ENCODE data around the gene SECTM1.
"Not testable (repeated sequence)": the region's sequence is repeated elsewhere in the genome, so short reads cannot be mapped to it uniquely, and the experiment has no call there.

Gene SECTM1

DNA sequence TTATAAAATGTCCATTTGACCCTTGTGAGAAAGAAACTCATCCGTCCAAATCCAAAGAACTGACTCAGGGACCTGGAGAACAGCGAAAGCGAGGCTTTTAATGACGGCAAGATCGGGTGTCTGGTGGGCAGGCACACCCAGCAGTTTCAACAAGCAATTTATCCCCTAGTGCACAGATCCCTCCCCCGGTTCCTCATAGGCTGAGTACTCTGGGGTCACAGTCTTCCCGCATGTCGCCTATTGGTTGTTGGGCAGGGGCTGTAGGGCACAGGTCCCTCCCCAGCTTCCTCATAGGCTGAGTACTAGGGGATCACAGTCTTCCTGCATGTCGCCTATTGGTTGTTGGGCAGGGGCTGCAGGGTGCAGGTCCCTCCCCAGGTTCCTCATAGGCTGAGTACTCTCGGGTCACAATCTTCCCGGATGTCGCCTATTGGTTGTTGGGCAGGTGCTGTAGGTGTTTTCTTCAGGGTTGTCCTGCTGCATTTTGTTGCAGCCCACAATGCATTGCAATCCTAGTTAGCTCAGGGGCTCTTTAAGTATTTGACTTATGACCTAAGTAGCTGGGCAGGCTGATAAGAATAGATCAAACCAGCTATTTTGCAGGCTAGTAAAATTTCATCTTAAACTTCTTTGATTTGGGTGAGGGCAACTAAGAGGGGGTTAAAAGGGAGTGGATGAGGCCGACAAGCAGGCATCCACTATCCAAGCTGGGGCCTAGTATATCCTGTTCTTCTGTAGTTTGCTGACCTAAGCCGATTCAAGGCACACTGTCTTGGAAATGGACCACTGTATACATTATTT lies 34.4 kb upstream of the SECTM1 start:
- DNase-seq, result no peak

DNA sequence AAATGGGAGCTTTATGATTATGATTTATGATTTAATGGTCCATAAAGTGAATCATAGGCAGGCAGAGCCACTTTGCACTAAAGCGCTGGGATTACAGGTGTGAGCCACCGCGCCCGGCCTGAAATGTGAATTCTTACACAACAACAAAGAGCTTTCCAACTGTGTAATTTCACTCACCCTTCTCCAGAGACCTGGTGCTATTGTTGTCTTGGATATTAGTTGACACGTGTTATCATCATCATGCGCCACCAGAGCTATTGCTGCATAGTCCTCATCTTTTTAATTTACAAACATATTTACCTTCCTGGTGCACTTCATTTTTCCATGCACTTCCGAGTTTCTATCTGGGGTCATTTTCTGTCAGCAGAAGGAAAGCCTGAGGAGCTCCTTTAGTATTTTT lies 33.2 kb upstream of the SECTM1 start:
- DNase-seq, result no peak

DNA sequence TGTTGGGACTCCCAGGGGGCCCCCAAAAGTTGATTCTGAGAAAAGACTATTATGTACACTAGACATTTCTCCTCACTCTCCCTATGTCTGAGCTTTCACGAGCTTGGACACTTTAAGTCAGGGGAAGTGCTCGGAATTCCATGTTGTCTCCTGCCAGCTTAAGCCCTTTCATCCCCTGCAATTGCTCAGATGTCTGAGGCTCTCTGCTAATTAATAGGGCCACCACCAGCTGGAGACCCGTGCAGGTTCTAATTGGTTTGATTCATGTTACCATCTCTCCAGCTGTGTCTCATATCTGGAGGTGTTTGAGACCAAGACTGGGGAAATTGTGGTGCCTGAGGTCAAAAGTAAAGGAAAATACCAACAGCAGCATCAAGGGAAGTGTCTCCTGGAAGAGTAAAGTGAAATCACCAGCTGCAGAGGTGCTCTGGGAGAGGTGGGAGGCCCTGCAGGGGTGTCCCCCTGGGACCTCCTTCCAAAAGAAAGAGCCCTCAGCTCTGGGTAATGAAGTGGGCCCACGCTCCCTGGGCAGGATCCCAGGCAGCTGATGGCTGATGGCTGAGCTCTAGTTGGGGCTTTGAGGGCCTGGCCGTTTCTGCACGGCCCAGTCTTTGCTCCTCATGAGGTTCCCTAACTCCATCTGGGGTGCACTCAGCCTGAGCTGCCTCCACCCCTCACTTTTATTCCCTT lies 32.2 kb upstream of the SECTM1 start:
- no peak for DNase-seq

DNA sequence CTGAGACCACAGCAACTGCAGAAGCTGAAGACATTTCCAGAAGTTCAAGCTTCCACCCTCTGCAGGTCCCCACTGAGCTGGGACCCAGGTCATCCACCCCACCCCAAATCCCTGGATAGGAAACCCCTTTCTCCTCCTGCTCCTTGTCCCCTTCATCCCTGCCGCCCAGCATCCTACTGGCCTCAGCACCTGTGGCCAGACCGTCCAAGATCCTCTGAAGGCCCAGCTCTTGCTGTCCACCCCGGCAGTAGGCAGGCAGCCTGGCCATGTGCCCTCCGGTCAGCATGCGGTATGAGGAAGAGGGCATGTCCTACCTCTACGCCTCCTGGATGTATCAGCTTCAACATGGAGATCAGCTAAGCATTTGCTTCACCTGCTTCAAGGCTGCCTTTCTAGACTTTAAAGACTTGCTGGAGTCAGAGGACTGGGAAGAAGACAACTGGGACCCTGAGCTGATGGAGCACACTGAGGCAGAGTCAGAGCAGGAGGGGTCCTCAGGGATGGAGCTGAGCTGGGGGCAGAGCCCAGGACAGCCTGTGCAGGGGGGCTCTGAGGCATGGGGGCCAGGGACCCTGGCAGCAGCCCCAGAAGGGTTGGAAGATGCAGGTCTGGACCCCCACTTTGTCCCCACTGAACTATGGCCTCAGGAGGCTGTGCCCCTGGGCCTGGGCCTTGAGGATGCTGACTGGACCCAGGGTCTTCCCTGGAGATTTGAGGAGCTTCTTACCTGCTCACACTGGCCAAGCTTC lies 28.5 kb upstream of the SECTM1 start:
- no peak for DNase-seq

DNA sequence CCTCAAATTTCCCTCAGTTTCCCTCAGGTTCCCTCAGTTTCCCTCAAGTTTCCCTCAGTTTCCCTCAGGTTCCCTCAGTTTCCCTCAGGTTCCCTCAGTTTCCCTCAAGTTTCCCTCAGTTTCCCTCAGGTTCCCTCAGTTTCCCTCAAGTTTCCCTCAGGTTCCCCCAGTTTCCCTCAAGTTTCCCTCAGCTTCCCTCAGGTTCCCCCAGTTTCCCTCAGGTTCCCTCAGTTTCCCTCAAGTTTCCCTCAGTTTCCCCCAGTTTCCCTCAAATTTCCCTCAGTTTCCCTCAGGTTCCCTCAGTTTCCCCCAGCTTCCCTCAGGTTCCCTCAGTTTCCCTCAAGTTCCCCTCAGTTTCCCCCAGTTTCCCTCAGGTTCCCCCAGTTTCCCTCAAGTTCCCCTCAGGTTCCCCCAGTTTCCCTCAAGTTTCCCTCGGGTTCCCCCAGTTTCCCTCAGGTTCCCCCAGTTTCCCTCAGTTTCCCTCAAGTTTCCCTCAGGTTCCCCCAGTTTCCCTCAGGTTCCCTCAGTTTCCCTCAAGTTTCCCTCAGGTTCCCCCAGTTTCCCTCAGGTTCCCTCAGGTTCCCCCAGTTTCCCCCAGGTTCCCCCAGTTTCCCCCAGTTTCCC lies 26.0 kb upstream of the SECTM1 start:
- DNase-seq, result not testable (repeated sequence)

DNA sequence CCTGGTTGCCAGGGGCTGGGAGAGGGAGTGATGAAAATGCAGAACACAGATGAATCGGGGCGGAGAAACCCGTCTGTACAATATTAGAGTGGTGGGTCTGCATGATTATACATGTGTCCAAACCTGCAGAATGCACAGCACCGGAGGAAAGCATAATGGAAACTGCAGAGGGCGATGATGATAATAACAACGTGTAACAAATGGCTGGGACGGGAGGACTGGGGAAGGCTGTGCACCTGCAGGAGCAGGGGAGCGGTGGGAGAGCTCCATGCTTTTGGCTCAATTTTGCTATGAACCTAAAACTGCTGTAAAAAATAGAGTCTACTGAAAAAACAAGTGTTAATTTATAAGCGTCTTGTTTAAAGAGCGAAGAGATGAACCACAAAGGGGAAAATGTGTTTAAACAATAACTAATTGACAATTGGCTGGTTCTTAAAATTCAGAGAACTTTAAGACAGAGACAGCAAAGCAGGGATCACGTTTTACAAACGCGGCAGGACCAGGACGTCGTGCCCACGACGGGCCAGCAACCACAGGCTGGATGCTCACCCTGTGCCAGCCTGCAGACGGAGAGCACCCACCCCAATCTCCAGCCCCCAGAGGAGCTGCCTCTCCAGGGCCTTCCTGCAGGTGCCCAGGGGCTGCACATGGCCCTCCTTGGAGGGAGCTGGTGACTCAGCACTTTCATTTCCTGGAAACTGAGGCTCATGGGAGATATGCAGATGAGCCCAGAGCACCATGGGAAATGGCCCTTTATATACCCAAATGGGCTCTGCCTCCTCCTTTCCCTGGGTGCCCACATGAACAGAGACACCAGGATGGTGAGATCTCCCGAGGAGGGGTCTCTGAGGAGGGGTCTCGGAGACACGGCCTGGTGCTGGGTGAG lies 25.1 kb upstream of the SECTM1 start, which contains the start of gene TEX19:
Gene TEX19 (plus strand): TSS at position 783 of the 886 bp plus-strand sequence. CDS start 2,904 bp downstream, outside the sequence.
- DNase-seq, result no peak

DNA sequence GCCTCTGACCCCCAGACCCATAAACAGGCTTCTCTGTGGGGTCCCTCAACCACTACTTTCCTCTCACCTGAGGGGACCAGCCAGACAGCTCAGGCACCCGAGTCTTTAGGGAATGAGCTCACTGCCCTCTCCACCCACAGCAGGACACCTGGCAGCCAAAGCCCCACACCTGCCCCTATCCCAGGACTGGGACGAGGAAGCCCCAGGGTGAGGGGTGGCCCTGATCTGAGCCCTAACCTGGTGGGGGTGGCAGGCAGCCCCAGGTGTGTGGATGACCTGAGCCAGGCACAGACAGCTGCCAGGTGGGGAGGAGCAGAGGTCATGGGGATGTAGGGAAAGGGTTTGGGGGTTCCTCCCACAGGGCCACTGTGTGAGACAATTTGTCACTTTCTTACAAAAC lies 23.8 kb upstream of the SECTM1 start:
- no peak for DNase-seq

DNA sequence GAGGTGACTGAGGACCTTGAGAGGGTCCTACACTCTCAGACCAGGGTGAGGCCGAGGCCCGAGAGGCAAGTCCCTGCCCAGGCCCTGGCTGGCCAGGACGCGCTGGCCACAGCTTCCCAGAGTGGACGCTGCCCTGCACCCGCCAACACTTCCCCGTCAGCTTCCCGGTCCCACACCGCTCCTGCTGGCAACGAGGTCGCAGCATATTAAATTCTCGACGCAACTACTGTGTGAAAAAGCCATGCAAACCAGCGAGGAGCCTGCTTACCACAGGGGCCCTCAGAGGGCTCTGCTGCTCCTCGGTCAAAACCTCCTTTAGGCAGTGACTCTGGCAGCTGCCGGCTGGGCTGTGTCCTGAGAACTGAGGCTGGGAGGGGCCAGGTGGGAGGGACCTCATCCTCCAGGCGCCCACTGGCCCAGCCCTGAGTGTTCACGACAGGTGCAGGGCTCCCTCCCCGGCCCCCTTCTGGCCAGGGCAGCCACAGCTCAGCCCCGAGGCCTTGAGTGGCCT lies 23.3 kb upstream of the SECTM1 start:
- DNase-seq, result no peak

DNA sequence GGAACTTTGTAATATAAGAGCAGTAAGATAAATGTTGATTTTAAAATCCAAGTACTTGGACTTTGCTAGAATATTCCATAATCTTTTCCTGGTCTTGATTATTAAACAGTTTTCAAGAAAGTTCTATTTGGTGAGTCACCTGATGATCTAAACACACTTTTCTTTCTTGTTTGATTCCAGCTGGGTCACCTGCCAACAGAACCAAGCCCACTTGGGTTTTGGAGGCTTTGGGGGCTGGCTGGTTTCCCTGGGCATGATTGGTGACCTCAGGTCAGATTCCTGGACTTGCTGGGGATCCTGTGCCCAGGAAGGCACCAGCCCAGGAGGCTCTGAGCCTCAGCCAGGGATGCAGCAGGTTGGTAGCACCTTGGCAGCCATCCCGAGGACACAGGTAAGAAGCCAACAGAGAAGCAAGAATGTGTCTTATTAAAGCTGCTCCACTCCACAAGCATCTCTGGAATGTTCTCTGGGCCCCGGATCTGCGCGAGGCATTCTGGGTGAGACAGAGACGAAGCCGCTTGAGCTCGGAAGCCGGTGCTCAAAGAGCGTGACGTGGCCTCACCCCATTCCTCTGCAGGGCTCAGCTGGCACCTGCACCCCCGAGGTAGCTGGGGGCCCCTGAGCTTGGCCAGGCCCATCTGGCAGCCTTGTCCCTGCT lies 22.3 kb upstream of the SECTM1 start:
- no peak for DNase-seq

DNA sequence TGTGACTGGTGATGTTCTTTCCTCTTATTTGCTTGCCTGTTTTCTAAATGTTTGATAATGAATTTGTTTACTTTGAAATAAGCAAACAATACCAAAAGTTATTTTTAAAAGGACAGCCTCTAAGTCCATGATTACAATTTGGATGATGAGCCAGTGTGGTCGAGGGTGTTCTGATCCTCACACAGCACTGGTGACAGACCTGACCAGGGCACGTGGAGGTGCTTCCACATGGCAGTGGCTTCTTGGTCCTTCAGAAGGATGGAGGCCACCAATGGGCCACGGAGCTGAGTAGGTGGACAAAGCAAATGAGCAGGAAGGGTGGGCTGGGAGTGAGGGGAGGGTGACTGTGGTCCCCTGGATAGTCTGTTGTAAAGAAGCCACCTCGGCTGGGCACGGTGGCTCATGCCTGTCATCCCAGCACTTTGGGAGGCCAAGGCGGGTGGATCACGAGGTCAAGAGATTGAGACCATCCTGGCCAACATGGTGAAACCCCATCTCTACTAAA lies 21.3 kb upstream of the SECTM1 start:
- DNase-seq, result no peak

DNA sequence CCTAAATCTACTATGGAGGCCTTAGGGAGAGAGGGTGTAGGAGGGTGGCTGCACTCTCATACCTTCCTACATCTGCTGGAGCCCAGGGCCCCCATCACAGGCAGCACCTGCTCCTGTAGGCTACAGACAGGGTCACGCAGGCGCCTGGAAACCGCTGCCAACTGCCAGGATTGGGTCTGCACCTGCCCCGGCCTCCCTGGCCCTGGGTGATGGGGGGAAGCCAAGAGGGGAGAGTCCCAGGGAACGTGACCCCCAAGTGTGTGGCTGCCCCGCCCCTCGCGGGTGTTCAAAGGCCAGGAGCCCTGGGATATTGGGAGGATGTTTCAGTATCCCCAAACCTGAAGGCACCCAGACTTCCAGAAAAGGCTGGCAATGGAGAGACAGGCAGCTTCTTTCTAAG lies 19.9 kb upstream of the SECTM1 start:
- no peak for DNase-seq

DNA sequence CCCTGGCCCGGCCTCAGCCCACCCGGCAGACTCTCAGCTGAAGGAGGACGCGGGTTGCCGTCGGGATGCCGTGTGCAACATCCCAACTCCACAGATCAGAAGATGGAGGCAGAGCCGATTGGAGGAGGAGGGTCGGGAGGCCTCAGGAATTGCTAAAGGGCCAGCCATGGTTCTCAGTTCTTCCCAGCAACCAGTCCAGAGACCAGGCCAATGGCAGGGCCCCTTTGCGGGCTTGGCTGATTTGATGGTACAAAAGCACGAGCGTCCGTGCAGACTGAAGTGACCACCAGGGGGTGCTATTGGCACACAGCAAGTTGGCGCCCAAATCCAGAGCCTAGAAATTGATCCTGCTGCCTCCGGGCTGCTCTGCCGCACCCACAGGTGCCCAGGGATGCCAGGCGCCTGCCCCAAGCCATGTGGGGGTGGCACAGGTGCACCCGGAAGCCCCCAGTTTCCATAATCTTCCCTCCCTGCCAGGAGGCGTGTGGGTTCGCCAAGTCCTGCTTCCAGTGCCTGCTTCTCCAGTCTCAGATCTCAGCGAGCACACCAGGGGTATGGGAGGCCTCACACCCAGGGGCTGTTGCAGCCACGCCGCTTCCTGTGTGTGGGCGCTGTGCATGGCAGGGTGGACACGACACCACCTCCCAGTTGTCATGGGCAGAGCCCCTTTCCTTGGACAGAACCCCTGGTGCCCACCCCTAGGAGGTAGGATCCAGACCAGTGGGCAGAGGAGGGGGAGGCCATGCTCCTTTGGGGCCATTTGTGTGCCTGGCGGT lies 18.3 kb upstream of the SECTM1 start:
- peak; percentile 53 to 85 (median 72) for DNase-seq

DNA sequence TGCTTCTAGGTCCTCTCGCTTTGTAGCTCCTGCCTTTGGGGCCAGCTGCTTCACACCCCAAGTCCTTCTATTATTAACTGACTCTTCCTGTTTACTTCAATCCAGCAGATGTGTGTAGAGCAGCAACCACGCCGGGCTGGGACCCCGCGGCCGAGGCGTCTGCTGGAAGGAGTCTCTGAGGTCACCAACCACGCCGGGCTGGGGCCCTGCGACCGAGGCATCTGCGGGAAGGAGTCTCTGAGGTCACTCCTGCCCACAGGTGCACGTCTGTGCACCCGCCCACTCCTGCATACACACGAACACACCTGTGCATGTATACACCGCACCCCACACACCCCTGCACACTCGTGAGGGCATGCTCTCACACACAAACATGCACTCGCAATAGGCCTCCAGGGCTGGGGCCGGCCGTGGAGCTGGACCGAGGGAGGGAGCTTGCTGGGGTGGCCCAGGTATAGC lies 17.7 kb upstream of the SECTM1 start:
- no peak for DNase-seq

DNA sequence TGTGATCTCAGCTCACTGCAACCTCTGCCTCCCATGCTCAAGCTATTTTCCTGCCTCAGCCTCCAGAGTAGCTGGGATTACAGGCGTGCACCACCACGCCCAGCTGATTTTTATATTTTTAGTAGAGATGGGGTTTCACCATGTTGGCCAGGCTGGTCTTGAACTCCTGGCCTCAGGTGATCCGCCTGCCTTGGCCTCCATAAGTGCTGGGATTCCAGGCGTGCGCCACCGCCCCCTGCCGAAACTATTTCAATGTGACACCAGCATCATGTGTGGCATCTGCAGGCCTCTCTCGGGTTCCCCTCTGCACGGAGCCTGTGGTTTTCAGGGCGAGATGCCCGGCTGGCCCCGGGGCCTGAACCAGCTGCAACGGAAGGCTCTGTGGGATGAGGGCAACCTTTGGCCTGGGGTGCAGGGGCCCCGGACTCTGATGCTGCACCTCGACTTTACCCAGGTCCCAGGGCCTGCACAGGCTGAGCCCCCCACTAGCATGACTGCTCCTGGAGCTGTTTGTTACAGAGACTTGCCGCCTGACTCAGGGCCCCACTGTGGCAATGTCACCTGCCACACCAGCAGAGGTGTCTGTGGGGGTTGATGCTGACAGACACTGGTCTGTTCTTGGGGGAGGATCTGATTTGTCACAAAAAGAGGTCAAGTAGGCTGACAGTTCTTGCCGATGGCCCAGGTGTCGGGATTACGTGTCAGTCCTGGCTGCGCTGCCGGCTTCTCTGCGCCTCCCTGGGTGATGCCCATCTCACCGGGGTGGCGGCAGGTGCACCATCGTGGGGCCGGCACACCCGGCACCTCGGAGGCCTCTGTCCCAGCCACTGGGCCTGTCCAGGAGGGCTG lies 16.8 kb upstream of the SECTM1 start:
- DNase-seq, result no peak

DNA sequence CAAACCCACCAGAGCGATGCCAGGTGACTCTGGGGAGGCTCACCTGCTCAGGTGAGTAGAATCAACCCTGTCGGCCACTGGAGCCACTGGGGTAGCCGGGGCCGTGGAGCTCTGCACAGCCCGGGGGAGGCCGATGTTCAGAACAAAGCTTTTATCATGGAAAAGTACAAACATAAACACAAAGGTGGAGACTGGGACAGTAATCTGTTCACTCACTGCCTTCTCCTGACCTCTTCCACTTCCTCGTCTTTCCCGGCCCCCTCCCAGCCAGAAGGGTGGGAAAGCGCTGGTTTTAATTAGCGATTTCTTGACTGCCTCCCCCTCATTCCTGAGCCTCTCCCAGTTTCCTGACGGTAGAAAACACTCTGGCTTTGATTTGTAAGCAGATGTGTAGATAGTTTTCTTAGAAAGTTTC lies 15.7 kb upstream of the SECTM1 start:
- DNase-seq, result no peak

DNA sequence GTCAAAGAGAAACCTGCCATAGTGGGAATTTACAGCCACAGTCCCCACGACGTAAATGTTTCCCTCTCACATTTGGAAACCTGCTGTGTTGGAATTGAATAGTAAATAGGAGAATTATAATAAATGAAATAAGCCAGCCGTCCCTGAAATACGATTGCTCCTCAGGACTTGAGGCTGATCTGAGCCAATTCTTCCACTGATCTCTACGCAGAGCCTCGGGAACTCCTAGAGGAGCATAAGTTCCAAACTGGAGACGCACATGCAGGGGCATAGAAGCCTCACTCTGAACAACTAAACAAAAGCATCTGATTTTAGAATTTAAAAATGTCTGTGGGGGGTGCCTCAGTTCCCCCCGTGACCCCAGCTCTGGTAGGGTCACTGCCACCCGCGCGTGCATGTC lies 15.3 kb upstream of the SECTM1 start:
- DNase-seq, result no peak

DNA sequence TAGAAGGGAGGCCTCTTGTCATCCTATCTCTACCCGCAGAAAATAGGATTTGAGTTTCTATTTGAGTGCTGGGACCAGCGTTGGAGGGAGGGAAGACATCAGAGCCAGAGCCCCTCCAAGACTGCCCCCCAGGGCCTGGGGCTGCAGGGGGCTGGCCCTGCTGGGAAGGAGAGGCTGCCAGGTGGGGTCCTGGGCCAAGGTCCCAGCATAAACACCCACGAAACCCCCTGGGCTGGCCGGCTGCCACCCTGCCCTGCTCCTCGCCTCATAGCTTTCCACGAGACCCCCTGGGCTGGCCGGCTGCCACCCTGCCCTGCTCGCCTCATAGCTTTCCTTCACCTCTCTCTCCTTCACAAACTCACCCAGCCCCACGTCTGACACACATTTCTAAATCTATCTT lies 14.9 kb upstream of the SECTM1 start:
- no peak for DNase-seq

DNA sequence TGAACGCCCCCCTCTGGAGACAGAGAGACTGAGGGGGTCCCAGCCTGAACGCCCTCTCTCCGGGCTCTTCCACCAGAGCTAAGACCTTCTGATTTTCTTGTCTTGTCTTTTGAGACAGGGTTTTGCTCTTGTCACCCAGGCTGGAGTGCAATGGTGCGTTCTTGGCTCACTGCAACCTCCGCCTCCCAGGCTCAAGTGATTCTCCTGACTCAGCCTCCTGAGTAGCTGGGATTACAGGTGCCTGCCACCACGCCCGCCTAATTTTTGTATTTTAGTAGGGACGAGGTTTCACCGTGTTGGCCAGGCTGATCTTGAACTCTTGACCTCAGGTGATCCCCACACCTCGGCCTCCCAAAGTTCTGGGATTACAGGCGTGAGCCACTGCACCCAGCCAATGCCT lies 14.4 kb upstream of the SECTM1 start:
- DNase-seq, result not testable (repeated sequence)

Measured in stimulated activated naive CD4-positive, alpha-beta T cell (primary cell).